Measurements from ENCODE around the gene ADSL. TPM values are rescaled to one million over a fixed set of nuclear protein-coding genes. Genes with fewer than 3 reads are reported as not detected.

ADSL gene
- 10 to 100 TPM; 15.1 to 47.6 (median 24.9) TPM for total RNA-seq
- long read RNA-seq, full-length matches to known transcripts, result 12 of 13 reads
- long read RNA-seq, partial matches to known transcripts, result 1 of 13 reads
- long read RNA-seq, other reads (novel, unspliced or antisense), result 0 of 13 reads

DNA sequence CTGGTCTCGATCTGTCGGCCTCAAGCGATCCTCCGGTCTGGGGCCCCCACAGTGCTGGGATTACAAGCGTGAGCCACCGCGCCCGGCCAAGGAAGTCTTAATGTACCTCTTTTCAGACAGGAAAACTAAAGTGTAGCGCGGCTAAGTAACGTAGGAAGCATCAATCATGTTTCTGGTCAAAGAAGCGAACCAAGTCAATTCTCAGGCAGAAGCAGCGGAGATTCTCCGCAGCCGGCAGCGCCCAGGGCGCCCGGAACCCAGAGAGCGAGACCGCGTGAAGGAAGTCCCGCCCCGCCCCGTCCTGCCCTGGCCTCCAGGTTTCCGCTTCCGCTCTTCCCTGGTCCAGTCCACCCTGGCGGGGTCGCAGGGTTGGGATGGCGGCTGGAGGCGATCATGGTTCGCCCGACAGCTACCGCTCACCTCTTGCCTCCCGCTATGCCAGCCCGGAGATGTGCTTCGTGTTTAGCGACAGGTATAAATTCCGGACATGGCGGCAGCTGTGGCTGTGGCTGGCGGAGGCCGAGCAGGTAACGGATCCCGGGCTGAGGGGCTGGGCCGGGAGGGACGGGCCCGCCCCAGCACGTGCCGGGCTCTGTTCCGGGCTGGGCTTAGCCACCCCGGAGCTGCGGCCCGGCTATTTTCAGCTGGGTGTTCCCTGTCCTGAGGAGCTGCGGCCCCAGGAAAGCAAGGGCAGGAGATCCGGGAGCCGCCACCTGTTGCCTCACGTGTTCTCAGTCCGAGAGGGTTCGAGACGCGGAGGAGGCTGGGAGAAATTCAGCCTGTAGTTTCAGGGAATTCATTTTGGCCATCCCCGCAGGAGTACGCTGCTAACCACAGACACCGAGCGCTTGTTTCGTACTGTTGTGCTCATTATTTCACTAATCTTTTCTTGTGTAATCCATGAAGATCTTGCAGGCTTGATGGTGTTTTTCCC is at the start of gene ADSL:
TSS of gene ADSL (plus strand) at position 316 of the 934 bp plus-strand sequence. CDS start at position 375, 59 bp downstream.
- DNase-seq, result peak; percentile 91 to 93 (median 93)
- peak within 1 kb of the TSS; percentile 60 to 75 (median 73) for H3K27ac ChIP-seq
- peak within 1 kb of the TSS; percentile 76 to 84 (median 84) for H3K4me3 ChIP-seq
- H3K9me3 ChIP-seq, result no peaks in the 10 kb centered on the region
- intact Hi-C loops (cut with DNase I), result no loop called here
- ATAC-seq, result peak; percentile 96 to 99 (median 97)
- peaks cover 0 to 18% (median 4%) of the 10 kb centered on the region in 4 donors for H3K4me1 ChIP-seq
- H3K36me3 ChIP-seq, result peaks cover 0 to 22% (median 7%) of the 10 kb centered on the region in 4 donors
- TF ChIP-seq, protein P1, sequence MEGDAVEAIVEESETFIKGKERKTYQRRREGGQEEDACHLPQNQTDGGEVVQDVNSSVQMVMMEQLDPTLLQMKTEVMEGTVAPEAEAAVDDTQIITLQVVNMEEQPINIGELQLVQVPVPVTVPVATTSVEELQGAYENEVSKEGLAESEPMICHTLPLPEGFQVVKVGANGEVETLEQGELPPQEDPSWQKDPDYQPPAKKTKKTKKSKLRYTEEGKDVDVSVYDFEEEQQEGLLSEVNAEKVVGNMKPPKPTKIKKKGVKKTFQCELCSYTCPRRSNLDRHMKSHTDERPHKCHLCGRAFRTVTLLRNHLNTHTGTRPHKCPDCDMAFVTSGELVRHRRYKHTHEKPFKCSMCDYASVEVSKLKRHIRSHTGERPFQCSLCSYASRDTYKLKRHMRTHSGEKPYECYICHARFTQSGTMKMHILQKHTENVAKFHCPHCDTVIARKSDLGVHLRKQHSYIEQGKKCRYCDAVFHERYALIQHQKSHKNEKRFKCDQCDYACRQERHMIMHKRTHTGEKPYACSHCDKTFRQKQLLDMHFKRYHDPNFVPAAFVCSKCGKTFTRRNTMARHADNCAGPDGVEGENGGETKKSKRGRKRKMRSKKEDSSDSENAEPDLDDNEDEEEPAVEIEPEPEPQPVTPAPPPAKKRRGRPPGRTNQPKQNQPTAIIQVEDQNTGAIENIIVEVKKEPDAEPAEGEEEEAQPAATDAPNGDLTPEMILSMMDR (IDR thresholded peaks at IDR 0.05), result peak in 1 of 4 donors; percentile 4
- peak; percentile 86 for TF ChIP-seq POLR2A (IDR thresholded peaks at IDR 0.05)
- H3K27me3 ChIP-seq, result no peaks in the 10 kb centered on the region
- 0% methylated on average over 27 of the region's 65 CpGs for WGBS (ENCODE audit: insufficient coverage, low coverage, low lambda C conversion rate, missing lambda C conversion rate)

DNA sequence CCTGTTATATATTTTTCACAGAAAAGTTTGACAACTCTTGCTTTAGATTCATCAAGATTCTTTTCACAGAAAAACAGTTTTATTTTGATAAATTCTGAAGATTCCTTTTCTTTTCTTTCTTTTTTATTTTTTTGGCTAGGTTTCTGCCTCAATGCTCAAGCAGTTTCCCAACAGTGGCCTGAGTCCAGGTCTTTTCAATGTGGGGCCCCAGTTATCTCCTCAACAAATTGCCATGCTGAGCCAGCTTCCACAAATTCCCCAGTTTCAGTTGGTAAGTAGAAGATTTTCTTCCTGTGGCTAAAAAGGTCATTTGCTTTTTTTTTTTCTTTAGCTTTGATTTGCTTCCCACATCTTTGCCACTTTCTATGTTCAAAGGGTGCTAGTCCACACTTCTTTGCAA is 46.0 kb upstream of the ADSL start:
- no peak overlapping the region for H3K4me3 ChIP-seq
- H3K4me1 ChIP-seq, result no peaks in the 10 kb centered on the region
- H3K27ac ChIP-seq, result no peak overlapping the region
- H3K36me3 ChIP-seq, result peaks cover 0 to 52% (median 20%) of the 10 kb centered on the region in 4 donors
- no peaks in the 10 kb centered on the region for H3K27me3 ChIP-seq
- no peaks in the 10 kb centered on the region for H3K9me3 ChIP-seq
- TF ChIP-seq POLR2A (IDR thresholded peaks at IDR 0.05), result no peak
- TF ChIP-seq, protein P1 (IDR thresholded peaks at IDR 0.05), result no peak
- intact Hi-C loops (cut with DNase I), result no loop called here
- DNase-seq (no peak), ATAC-seq (no peak)

DNA sequence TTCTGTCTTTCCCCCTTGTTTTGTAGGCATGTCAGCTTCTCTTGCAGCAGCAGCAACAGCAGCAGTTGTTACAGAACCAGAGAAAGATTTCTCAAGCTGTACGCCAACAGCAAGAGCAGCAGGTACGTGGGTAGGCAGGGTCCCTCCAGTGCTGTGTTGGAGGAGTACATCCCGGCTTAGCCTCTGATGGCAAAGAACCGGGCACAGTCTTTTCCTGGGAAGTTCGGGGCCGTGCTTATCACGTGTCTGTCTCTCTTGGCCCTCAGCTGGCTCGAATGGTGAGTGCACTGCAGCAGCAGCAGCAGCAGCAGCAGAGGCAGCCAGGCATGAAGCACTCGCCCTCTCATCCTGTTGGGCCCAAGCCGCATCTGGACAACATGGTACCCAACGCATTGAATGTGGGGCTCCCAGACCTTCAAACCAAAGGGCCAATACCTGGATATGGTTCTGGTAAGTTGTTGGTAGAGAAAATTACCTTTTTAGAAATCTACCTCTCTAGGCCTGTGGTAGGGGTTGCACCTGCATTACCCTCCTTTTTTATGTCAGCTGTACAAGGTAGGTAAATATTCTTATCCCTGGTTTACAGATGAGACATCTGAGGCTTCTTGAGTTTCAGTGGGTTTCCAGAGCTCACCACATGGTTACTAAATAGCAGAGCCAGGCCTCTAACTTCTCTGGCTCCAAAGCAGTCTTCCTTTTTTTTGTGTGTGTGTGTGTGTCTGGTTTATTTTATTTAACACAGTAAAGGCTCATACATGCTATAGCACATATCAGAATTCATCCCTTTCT is 45.2 kb upstream of the ADSL start:
- 83% methylated on average over 3 of the region's 11 CpGs for WGBS (ENCODE audit: insufficient coverage, low coverage, low lambda C conversion rate, missing lambda C conversion rate)

DNA sequence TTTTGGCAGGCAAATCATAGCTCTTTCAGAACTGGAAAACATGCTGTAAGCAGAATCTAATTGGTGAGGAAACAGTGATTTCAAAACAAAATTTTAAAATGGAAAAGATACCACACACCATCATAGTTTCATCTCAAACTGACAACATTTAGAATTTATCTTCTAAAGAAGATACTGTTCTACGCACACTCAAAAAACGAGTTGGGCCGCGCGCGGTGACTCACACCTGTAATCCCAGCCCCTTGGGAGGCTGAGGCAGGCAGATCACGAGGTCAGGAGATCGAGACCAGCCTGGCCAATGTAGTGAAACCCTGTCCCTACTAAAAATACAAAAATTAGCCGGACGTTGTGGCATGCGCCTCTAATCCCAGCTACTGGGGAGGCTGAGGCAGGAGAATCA is 44.2 kb upstream of the ADSL start:
- WGBS (ENCODE audit: insufficient coverage, low coverage, low lambda C conversion rate, missing lambda C conversion rate), result 94% methylated on average over 11 of the region's 11 CpGs
- DNase-seq (no peak), ATAC-seq (no peak)
- H3K4me1 ChIP-seq, result no peaks in the 10 kb centered on the region
- H3K36me3 ChIP-seq, result peaks cover 0 to 52% (median 21%) of the 10 kb centered on the region in 4 donors
- no peak for TF ChIP-seq POLR2A (IDR thresholded peaks at IDR 0.05)
- TF ChIP-seq, protein P1 (IDR thresholded peaks at IDR 0.05), result no peak
- H3K27ac ChIP-seq, result no peak overlapping the region
- H3K27me3 ChIP-seq, result no peaks in the 10 kb centered on the region
- no peaks in the 10 kb centered on the region for H3K9me3 ChIP-seq
- H3K4me3 ChIP-seq, result no peak overlapping the region
- intact Hi-C loops (cut with DNase I), result no loop called here

More for the DNA sequence above, 45.2 kb upstream of the ADSL start:
- Histone ChIP-seq H3K36me3 (peaks cover 0 to 55% (median 21%) of the 10 kb centered on the region in 4 donors), H3K4me3 (no peak overlapping the region), H3K9me3 (no peaks in the 10 kb centered on the region), H3K27me3 (no peaks in the 10 kb centered on the region), H3K4me1 (no peaks in the 10 kb centered on the region), H3K27ac (no peak overlapping the region)
- ATAC-seq, result no peak
- TF ChIP-seq, protein P1 (IDR thresholded peaks at IDR 0.05), result no peak
- TF ChIP-seq POLR2A (IDR thresholded peaks at IDR 0.05), result no peak
- no peak for DNase-seq
- intact Hi-C loops (cut with DNase I), result no loop called here

All from right lobe of liver (tissue), 6 donors.